IPS-18c (cell line): Measurements from ENCODE around the gene CDH5.
"Not testable (repeated sequence)": the region's sequence is repeated elsewhere in the genome, so short reads cannot be mapped to it uniquely, and the experiment has no call there.

Experiments
- H3K4me3 ChIP-seq: 2 replicates; pipeline ENCODE4 v1.7.0; 2013; ENCODE audit warnings: low read depth, mild to moderate bottlenecking, low read length, moderate library complexity; ENCODE audit not compliant: insufficient read depth
- H3K9me3 ChIP-seq: one replicate; pipeline ENCODE4 v1.6.1; 2013; ENCODE audit warnings: mild to moderate bottlenecking, low read length, moderate library complexity; ENCODE audit not compliant: control insufficient read depth, insufficient read depth

CDH5 gene

DNA sequence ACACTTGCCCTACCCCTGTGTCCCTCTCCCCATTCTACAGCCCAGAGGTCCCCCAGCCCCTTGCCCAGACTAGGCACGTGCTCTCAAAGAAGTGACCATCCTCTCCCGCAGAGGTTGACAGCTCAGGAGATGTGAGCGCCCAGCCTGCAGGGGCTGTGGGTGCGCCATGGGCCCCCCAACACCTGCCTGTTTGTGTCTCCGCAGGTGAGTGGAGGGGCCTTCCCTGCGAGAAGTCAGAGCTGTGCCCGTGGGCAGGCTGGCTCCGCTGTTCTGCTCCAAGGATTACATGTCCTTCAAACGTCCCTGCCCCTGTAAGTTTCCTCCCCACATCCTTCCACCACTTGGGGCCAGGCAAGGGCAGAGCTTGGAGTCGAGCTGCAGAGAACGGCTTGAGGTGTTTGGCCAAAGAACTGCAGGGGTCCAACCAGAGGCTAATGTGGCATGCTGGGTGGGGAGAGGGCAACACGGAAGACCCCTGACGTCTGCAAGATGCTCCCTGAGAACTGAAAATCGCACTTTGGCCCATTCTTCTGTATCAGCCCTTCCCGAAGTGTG, 71.0 kb downstream of the CDH5 start:
- H3K4me3 ChIP-seq, result no peak overlapping the region
- H3K9me3 ChIP-seq, result peaks cover 2% of the 10 kb centered on the region

DNA sequence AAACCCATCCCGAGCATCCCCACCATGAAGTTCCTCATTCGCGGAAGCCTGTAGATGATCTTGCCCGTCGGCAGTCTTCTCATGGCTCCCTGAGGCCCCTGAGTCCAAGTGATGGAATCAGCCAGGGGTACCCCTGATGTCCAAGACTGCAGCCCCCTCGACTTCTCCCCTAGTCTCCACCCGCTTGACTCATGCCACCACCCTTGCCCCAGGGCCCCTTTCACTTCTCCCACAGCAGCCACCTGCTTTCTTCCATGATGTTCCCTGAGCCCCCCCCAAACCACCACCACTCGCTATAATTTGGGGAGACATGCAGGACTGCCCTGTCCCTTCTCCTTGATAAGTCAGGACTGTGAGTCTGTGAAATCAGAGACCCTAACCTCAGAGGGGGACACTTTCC, 72.0 kb downstream of the CDH5 start:
- no peak overlapping the region for H3K4me3 ChIP-seq
- peaks cover 2% of the 10 kb centered on the region for H3K9me3 ChIP-seq

DNA sequence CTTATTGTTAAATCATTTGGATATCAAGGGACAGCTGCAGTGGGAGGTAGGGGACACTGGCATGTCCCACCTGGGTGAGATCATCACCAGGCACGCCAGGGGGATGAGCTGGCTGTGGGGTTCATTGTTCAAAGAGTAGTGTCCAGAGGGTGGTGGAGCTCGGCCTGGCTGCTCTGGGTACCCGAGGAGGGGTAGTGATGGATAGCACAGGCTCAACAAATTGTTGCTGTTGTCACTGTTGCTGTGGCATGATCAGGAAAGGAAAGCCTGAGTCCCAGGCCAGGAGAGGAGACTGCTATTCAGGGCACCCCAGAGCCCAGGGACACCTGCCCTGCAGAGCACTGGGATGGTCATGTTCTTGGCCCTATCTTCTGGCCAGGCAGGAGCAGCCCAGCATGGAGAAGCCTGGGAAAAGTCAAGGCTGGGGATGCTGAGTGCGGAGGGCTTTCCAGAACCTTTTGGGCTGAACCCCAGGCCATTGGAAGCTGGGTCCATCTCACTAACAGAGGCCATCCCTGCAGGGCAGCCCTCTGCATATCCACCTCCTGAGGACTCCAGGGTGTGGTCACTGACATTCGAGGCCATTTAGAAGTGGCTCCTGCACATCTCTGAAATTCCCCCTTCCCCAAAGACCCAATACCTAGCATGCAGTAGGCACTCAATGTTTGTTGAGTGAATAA, 72.7 kb downstream of the CDH5 start:
- Histone ChIP-seq H3K4me3 (no peak overlapping the region), H3K9me3 (peaks cover 2% of the 10 kb centered on the region)

DNA sequence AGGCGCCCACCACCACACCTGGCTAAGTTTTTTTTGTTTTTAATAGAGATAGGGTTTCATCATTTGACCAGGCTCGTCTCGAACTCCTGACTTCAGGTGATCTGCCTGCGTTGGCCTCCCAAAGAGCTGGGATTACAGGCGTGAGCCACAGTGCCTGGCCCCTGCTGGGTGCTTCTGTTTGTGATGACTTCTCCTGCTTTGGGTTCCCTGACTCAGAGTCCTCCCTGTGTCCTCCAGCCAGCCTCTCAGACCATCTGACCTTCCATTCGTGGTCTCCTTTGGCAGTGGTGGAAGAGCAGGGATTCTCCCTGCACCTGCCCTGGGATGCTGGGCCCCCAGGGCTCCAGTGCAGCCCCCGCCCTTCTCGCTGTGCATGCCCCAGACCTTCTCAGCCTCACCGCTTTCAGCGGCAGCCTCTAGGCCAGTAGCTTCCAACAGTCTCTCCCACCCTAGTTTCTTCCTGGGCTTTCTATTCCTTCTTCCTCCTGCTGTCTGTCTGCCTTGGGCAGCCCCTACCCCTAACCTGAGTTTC, 73.8 kb downstream of the CDH5 start:
- no peak overlapping the region for H3K4me3 ChIP-seq
- H3K9me3 ChIP-seq, result peaks cover 2% of the 10 kb centered on the region

DNA sequence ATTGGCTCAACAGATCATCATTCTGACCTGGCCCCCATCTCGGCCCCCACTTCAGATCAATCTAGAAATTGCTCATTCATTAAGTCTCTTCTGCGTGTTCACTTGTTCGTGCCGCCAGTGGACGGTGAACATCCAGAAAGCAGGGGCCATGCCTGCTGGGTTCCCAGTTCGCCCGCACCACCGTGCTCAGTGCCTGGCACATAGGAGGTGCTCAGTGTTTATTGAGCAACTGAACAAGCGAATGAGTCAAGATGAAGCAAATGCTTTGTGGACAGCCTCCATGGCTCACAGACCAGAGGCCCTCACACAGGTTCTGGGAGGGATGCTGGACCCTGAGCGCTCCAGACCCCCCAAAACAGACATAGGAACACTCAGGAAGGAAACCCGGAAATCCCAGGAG, 74.5 kb downstream of the CDH5 start:
- H3K4me3 ChIP-seq, result no peak overlapping the region
- H3K9me3 ChIP-seq, result peaks cover 2% of the 10 kb centered on the region

DNA sequence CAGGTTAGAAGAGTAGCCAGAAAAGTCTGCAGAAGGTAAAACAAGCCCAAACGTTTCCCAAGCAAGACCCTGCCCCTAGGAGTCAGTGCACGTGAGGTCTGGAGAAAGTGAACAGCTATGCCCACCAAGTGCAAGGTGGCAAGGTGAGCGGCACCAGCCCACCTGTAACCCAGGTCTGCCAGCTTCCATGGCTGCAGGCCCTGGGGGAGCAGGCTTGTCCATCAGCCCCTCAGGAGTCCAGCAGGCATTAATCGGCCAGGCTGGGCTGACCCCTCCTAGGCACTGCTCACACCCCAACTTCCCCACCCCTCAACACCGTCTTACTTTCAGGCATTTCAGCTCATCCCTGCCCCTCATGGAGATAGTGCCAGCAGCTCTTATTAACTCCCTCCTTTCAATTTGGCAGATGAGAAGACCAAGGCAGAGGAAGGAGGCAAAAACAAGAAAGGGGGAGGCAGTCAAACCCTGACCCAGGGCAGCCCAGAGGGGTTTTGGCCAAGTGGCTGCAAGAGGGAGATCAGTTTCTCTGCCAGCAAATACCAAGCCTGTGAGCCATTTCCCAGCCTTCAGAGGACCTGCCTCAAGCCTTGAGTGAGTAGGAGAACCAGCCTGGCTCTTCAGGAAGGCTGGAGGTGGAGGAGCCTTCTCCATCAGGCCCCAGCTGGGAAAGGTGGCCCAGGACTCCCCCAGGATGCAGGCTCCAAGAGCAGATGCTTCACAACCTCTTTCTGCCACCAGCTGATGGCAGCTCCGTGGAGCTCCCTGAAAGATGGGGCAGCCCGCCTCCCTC, 75.3 kb downstream of the CDH5 start:
- peaks cover 2% of the 10 kb centered on the region for H3K9me3 ChIP-seq
- no peak overlapping the region for H3K4me3 ChIP-seq

DNA sequence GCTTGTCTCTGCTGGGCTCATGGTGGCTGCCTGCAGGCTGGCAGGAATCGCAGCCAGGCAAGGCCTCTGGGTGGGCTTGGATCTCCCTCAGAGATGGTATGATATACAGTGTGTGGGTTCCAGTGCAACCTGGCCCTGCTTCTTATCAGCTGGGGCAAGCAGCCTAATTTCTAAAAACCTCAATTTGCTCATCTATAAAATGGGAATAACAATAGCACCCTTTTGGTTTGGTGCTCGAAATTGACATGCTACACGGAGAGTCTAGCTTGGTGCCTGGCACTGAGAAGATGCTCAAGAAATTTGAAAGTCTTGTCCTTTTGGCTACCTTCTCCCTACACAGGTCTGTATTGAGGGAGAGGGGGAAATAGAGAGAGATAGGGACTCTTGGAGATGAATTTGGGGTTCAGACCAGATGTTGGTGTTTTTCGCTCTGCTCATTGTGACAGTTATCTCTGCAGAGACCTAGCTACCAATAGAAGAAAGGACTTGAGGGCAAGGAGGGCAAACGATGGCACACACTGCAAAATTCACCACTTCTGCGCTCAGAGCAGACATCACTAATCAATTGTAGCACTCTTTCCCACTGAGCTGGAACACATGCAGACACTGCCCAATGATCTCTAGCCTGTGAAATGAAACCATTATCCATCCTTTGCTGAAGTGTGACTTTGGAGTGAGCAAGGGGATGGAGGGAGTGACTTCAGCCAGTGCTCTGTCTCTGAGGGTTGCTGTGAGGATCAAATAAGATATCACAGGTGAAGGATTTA, 76.2 kb downstream of the CDH5 start:
- no peak overlapping the region for H3K4me3 ChIP-seq
- peaks cover 2% of the 10 kb centered on the region for H3K9me3 ChIP-seq

DNA sequence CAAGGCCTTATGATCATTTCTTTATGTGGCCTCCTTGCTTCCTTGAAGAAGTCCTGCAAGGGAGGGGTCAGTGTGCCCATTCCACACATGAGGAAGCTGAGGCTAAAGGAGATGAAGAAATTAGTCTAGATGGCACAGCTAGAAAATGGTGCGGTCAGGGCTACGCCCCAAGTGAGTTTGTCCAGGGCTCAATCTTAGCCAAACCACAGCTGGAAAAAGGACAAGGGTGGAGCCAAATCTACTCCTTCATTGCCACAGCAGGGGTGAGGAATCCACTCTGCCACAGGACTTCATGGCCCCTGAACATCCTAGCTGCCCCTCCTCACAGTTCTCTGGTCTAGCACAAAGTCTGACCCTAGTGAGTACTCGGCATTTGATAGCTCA, 76.8 kb downstream of the CDH5 start:
- Histone ChIP-seq H3K4me3 (no peak overlapping the region), H3K9me3 (peaks cover 2% of the 10 kb centered on the region)

DNA sequence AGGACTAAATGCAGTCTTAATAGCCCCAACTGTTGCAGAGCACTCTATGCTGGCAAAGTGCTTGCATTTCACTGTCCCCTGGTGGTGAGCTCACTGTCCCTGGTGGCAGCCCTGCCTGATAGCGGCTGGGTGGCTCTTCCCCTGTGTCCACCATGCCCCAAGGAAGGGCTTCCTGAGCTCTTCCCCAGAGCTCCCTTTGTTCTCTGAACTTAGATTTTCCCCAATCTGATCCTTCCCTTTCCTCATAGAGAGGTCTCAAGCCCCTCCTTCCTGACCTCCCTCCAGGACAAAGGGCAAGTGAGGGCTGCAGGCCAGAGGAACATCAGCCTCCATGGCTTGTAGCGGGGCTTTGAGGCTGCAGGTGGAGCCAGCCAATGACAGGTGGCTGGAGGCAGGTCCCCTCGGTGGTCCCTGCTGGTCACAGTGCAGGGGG, 77.6 kb downstream of the CDH5 start:
- H3K9me3 ChIP-seq, result peaks cover 2% of the 10 kb centered on the region
- no peak overlapping the region for H3K4me3 ChIP-seq

DNA sequence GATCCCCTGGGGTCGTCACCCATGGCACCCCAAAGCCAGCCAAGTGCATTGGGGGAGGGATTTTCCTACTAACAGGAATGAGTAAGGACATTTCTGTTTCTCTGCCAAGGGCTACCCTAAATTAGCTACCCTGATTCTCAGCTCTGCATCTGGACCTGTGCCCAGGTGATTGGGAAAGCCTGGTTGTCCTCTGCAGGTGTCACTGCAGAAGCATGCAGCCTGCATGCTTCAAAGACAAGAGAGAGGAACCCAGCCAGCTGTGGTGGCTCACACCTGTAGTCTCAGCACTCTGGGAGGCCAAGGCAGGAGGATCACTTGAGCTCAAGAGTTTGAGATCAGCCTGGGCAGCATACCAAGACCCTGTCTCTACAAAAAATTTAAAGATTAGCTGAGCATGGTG, 80.2 kb downstream of the CDH5 start:
- H3K4me3 ChIP-seq, result no peak overlapping the region
- no peaks in the 10 kb centered on the region for H3K9me3 ChIP-seq

DNA sequence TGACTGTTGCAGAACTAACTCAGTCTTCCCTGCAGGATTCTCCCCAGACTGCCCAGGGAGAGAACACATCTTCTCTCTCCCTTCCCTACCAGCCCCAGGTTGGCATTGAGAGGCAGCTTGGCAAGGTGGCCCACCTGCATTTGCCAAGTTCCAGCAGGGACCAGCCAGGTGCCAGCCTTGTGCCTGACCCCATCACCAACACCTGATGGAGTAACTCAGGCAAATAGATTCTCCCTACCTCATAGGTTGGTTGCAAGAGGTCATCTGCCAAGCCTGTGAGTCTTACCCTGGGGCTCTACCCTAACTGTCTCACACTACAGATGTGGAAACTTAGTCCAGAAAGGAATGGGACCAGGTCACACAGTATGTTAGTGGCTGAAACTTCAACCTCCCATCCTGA, 81.0 kb downstream of the CDH5 start:
- Histone ChIP-seq H3K4me3 (no peak overlapping the region), H3K9me3 (no peaks in the 10 kb centered on the region)

DNA sequence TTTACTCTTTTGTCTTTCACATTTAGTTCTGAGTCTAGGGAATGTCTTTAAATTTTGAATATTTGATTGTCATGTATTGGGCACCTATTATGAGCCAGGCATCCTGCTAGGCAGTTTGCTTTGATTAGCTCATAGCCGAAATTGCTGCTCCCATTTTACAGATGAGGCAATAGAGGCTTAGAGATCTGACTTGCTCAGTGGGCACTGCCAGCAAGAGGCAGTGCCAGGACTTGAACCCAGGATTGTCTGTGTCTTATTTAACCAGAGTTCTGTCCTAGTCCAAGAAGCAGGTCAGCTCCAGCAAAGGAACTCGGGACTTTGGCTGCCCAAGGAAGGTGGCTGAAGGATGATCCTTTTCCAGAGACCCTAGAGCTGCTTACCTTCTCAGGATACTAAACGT, 85.1 kb downstream of the CDH5 start:
- H3K4me3 ChIP-seq, result no peak overlapping the region
- H3K9me3 ChIP-seq, result no peaks in the 10 kb centered on the region

DNA sequence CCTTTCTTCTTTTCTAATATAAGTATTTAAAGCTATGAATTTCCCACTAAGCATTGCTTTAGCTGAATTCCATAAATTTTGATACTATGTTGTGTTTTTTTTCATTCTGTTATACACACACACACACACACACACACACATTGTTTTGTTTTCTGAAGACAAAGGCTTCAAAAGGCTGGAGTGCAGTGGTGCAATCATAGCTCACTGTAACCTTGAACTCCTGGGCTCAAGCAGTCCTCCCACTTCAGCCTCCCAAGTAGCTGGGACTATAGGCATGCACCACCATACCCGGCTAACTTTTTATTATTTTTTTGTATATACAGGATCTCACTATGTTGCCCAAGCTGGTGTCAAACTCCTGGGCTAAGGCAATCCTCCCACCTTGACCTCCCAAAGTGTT, 86.7 kb downstream of the CDH5 start:
- H3K9me3 ChIP-seq, H3K4me3 ChIP-seq: not testable (repeated sequence)
